ENCODE measurements around the gene GNAS.

Gene GNAS

DNA sequence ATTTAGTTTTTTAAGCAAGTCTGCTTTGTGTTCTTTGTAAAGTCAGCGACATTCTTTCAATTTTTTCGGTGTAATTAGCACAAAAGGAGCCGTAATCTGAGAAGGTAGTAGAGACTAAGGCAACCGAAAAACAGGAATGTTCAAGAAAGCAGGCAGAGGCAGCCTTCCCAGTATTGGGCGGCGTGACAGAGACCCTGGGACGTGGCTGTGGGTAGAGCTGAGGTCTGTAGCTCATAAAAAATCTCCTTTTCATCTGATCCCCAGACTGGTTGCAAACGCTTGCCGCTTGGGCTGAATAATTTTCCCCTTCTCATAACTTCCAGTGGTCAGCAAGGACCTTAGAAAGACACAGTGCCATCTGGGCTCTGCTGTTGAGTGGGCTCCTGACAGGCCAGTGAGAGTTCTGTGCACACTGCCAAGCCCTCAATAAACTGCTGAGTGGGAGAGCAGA lies 30.8 kb downstream of the GNAS start:
- no peak for DNase-seq (ENCODE audit: low read depth)
- TF ChIP-seq, protein P1, sequence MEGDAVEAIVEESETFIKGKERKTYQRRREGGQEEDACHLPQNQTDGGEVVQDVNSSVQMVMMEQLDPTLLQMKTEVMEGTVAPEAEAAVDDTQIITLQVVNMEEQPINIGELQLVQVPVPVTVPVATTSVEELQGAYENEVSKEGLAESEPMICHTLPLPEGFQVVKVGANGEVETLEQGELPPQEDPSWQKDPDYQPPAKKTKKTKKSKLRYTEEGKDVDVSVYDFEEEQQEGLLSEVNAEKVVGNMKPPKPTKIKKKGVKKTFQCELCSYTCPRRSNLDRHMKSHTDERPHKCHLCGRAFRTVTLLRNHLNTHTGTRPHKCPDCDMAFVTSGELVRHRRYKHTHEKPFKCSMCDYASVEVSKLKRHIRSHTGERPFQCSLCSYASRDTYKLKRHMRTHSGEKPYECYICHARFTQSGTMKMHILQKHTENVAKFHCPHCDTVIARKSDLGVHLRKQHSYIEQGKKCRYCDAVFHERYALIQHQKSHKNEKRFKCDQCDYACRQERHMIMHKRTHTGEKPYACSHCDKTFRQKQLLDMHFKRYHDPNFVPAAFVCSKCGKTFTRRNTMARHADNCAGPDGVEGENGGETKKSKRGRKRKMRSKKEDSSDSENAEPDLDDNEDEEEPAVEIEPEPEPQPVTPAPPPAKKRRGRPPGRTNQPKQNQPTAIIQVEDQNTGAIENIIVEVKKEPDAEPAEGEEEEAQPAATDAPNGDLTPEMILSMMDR (IDR thresholded peaks at IDR 0.05; ENCODE audit: low read length, missing control alignments), result no peak
- H3K4me3 ChIP-seq (replicated peaks; ENCODE audit: low read depth, low read length), result no peak overlapping the region

GRCh38 chr20:58884966-58885365 lies 32.5 kb downstream of the GNAS start:
- no peak overlapping the region for H3K4me3 ChIP-seq (replicated peaks; ENCODE audit: low read depth, low read length)
- DNase-seq (ENCODE audit: low read depth), result no peak
- TF ChIP-seq, protein P1 (IDR thresholded peaks at IDR 0.05; ENCODE audit: low read length, missing control alignments), result no peak

- no peak overlapping the region for H3K4me3 ChIP-seq (replicated peaks; ENCODE audit: low read depth, low read length)
- TF ChIP-seq, protein P1 (IDR thresholded peaks at IDR 0.05; ENCODE audit: low read length, missing control alignments), result no peak
- DNase-seq (ENCODE audit: low read depth), result no peak
Measured at GRCh38 chr20:58886546-58886945, 34.0 kb downstream of the GNAS start.

DNA sequence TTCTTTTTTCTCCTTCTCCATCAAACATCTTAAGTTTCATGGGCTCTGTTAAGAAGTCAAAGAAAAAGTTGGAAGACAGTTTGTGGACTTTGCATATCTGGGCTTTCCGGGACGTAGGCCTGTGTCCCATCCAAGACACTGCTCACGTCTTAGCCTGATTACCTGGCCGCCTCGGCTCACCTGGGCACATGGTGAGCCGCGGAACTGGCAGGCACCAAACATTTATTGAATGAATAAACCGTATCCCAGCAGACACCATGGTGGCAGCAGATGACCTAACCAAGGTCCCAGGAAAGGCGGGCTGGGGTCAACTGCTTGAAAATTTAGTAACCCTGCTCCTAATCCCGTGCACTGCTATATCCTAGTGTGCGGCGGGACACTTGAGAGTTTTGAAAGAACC lies 35.6 kb downstream of the GNAS start:
- no peak for DNase-seq (ENCODE audit: low read depth)
- TF ChIP-seq, protein P1 (IDR thresholded peaks at IDR 0.05; ENCODE audit: low read length, missing control alignments), result no peak
- peak overlapping the region; percentile 80 for H3K4me3 ChIP-seq (replicated peaks; ENCODE audit: low read depth, low read length)

- DNase-seq (ENCODE audit: low read depth), result peak; percentile 77
- TF ChIP-seq, protein P1 (IDR thresholded peaks at IDR 0.05; ENCODE audit: low read length, missing control alignments), result no peak
- H3K4me3 ChIP-seq (replicated peaks; ENCODE audit: low read depth, low read length), result peak overlapping the region; percentile 80
Measured at GRCh38 chr20:58888521-58889333, 36.2 kb downstream of the GNAS start.

GRCh38 chr20:58889334-58889760 lies 36.8 kb downstream of the GNAS start:
- no peak for DNase-seq (ENCODE audit: low read depth)
- peak overlapping the region; percentile 80 for H3K4me3 ChIP-seq (replicated peaks; ENCODE audit: low read depth, low read length)
- TF ChIP-seq, protein P1 (IDR thresholded peaks at IDR 0.05; ENCODE audit: low read length, missing control alignments), result no peak

All from fibroblast of pulmonary artery (primary cell).